Mesothelial cell of epicardium (in vitro differentiated cells): ENCODE data around the gene DMAP1. TPM values are rescaled to one million over a fixed set of nuclear protein-coding genes. Genes with fewer than 3 reads are reported as not detected.

Experiments
- DNase-seq, 2 experiments: peaks; one replicate each; pipeline ENCODE4 v3.0.0; 2021; ENCODE audit warnings: low spot score in 2 of 2; ENCODE audit not compliant: unreplicated experiment in 2 of 2
- H3K27ac Mint-ChIP-seq: 2 replicates; pipeline ENCODE4 v1.8.0; 2021; ENCODE audit warnings: mixed read lengths
- H3K27me3 Mint-ChIP-seq: 2 replicates; pipeline ENCODE4 v1.8.0; 2021; ENCODE audit warnings: low read depth, mixed read lengths
- H3K36me3 Mint-ChIP-seq: 2 replicates; pipeline ENCODE4 v1.8.0; 2021; ENCODE audit warnings: mixed read lengths
- H3K4me1 Mint-ChIP-seq: 2 replicates; pipeline ENCODE4 v1.8.0; 2021; ENCODE audit warnings: mixed read lengths
- H3K4me3 Mint-ChIP-seq: 2 replicates; pipeline ENCODE4 v1.8.0; 2021; ENCODE audit warnings: mild to moderate bottlenecking, moderate library complexity, mixed read lengths
- H3K9me3 Mint-ChIP-seq: 2 replicates; pipeline ENCODE4 v1.8.0; 2021; ENCODE audit warnings: mixed read lengths
- CTCF ChIP-seq: fragments of 200-600 bp; sonication (generic); IDR thresholded peaks from one replicate; pipeline ENCODE4 v1.5.0; 2021; ENCODE audit warnings: antibody characterized with exemption; ENCODE audit not compliant: unreplicated experiment
- total RNA-seq: library from RNA; stranded (reverse); gene quantifications from 3 replicates; pipeline ENCODE4 v1.2.1, GENCODE V29; 2021

DMAP1 gene
- total RNA-seq, 1 donor from 2014 or later: 50.7 TPM

- Mint-ChIP-seq H3K4me1 (no peaks in the 10 kb centered on the region), H3K27ac (no peak overlapping the region), H3K9me3 (peaks cover 6% of the 10 kb centered on the region), H3K4me3 (no peak overlapping the region), H3K36me3 (peaks cover 28% of the 10 kb centered on the region), H3K27me3 (no peaks in the 10 kb centered on the region)
- no peak for DNase-seq
- no peak for TF ChIP-seq CTCF
Observed at GRCh38 chr1:44223187-44223610, 9.9 kb downstream of the DMAP1 start.

DNA sequence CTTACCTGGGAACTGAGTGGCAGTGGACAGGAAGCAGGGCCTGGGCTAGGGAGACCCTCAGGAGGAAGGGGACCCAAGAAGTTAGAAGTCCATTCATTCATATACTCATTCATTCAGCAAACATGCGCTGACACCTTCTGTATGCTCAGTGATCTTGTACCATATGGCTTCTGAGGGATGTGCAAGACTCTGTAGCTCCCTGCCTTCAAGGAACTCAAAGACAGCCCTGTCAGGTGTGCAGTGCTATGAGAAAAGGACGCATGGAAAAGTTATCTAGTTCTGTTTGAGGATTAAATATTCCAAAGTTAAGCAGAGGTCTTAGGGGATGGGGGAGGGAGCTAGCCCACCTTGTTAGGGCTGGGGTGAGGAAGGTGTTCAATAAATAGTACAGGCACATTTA, 12.5 kb downstream of the DMAP1 start:
- Mint-ChIP-seq H3K4me1 (no peaks in the 10 kb centered on the region), H3K27ac (no peak overlapping the region), H3K9me3 (peaks cover 6% of the 10 kb centered on the region), H3K36me3 (peaks cover 23% of the 10 kb centered on the region), H3K4me3 (no peak overlapping the region), H3K27me3 (no peaks in the 10 kb centered on the region)
- DNase-seq: no peak
- no peak for TF ChIP-seq CTCF

- H3K4me1 Mint-ChIP-seq: no peaks in the 10 kb centered on the region
- H3K36me3 Mint-ChIP-seq: peaks cover 18% of the 10 kb centered on the region
- H3K4me3 Mint-ChIP-seq: no peak overlapping the region
- peaks cover 6% of the 10 kb centered on the region for H3K9me3 Mint-ChIP-seq
- TF ChIP-seq CTCF: no peak
- no peaks in the 10 kb centered on the region for H3K27me3 Mint-ChIP-seq
- H3K27ac Mint-ChIP-seq: no peak overlapping the region
- no peak for DNase-seq
Observed at GRCh38 chr1:44227211-44227610, 13.9 kb downstream of the DMAP1 start.

- Mint-ChIP-seq H3K27ac (no peak overlapping the region), H3K4me1 (no peaks in the 10 kb centered on the region), H3K36me3 (peaks cover 27% of the 10 kb centered on the region), H3K4me3 (no peak overlapping the region), H3K9me3 (peaks cover 6% of the 10 kb centered on the region), H3K27me3 (no peaks in the 10 kb centered on the region)
- DNase-seq: no peak
- no peak for TF ChIP-seq CTCF
Observed at GRCh38 chr1:44228218-44228617, 14.9 kb downstream of the DMAP1 start.

GRCh38 chr1:44229435-44230167, 16.3 kb downstream of the DMAP1 start:
- Mint-ChIP-seq H3K9me3 (peaks cover 6% of the 10 kb centered on the region), H3K4me3 (no peak overlapping the region), H3K36me3 (peaks cover 31% of the 10 kb centered on the region), H3K27me3 (no peaks in the 10 kb centered on the region), H3K27ac (no peak overlapping the region), H3K4me1 (no peaks in the 10 kb centered on the region)
- TF ChIP-seq CTCF: no peak
- DNase-seq: no peak
